HepG2 (cell line): ENCODE results near the gene STN1. TPM values are rescaled to one million over a fixed set of nuclear protein-coding genes. Genes with fewer than 3 reads are reported as not detected.

ENCODE experiments used
- ATAC-seq: fragments of 200-7000 bp; cut with Tn5 transposase; 3 replicates; pipeline ENCODE4 v1.9.1; 2020; ENCODE audit warnings: mild to moderate bottlenecking, moderate library complexity
- BruUV-seq: library from RNA; stranded (reverse); fragments of 400-500 nt; replicated peaks from 2 replicates; lab custom pipeline; 2021; lab: Mats Ljungman, UMichigan
- CTCF ChIA-PET: fragments of 300-600 bp; formaldehyde crosslinking; extraction: SDS; loops from one replicate; lab custom pipeline; 2021; ENCODE audit warnings: low total read pairs, inconsistent platforms, low intra/inter-chr PET ratio; lab: Yijun Ruan, JAX
- POLR2A ChIA-PET: fragments of 350-600 bp; sonication (Branson Sonifier 250); formaldehyde crosslinking; loops from one replicate; lab custom pipeline; 2020; ENCODE audit warnings: antibody characterized with exemption, inconsistent platforms; lab: Yijun Ruan, JAX
- DNase-seq: peaks from one replicate; pipeline ENCODE4 v3.0.0-alpha.2; 2015; ENCODE audit warnings: low spot score
- FAIRE-seq: peaks from 3 replicates; lab custom pipeline; 2011; peaks lifted over from hg19 to GRCh38; lab: Jason Lieb, UNC
- H2AFZ ChIP-seq: one replicate; pipeline ENCODE4 v1.6.1; 2011; ENCODE audit warnings: low read length, inconsistent platforms
- H3K27ac ChIP-seq: fragments of 300-600 bp; 3 replicates; pipeline ENCODE4 v1.8.0; 2011; ENCODE audit warnings: mixed run types, mild to moderate bottlenecking, mixed read lengths, low read length, inconsistent platforms; ENCODE audit not compliant: insufficient read depth; ENCODE audit errors: extremely low read length
- H3K27me3 ChIP-seq, 2 experiments: fragments of 200-600 bp in 1 of 2; 2 replicates in 1 of 2; 3 replicates in 1 of 2; pipeline versions ENCODE4 v1.6.0 to v1.8.0; 2011; ENCODE audit warnings: low read length in 2 of 2, mild to moderate bottlenecking in 2 of 2, moderate library complexity in 2 of 2, inconsistent platforms in 1 of 2; ENCODE audit not compliant: insufficient read depth in 2 of 2, control insufficient read depth in 1 of 2
- H3K36me3 ChIP-seq, 2 experiments: fragments of 200-600 bp in 1 of 2; replicated peaks in 1 of 2; 2 replicates in 1 of 2; 3 replicates in 1 of 2; pipeline versions ENCODE4 v1.5.1 to v1.8.0; 2011; ENCODE audit warnings: low read length in 2 of 2, inconsistent platforms in 1 of 2; ENCODE audit not compliant: insufficient read depth in 2 of 2, control insufficient read depth in 1 of 2
- H3K4me1 ChIP-seq: 2 replicates; pipeline ENCODE4 v1.5.1; 2012; ENCODE audit warnings: low read length, inconsistent platforms; ENCODE audit not compliant: insufficient read depth
- H3K4me2 ChIP-seq: 2 replicates; pipeline ENCODE4 v1.6.0; 2011; ENCODE audit warnings: low read depth, low read length, inconsistent platforms
- H3K4me3 ChIP-seq, 3 experiments: fragments of 200-600 bp in 1 of 3; sonication (generic), shearing (Covaris generic) in 1 of 3; replicated peaks in 1 of 3; 2 replicates each; pipeline ENCODE4 v1.5.1; 2011 to 2016; ENCODE audit warnings: low read length in 3 of 3, inconsistent platforms in 2 of 3, low read depth in 2 of 3, mild to moderate bottlenecking in 2 of 3, control low read depth in 1 of 3, mixed read lengths in 1 of 3; ENCODE audit not compliant: insufficient read depth in 1 of 3
- H3K79me2 ChIP-seq: one replicate; pipeline ENCODE4 v1.6.1; 2011; ENCODE audit warnings: low read length, inconsistent platforms; ENCODE audit not compliant: insufficient read depth
- H3K9ac ChIP-seq: 2 replicates; pipeline ENCODE4 v1.6.0; 2011; ENCODE audit warnings: mild to moderate bottlenecking, low read depth, low read length, inconsistent platforms; ENCODE audit not compliant: insufficient read depth
- H3K9me3 ChIP-seq: 2 replicates; pipeline ENCODE4 v1.5.1; 2012; ENCODE audit warnings: mild to moderate bottlenecking, low read length
- H4K20me1 ChIP-seq: 2 replicates; pipeline ENCODE4 v1.6.0; 2011; ENCODE audit warnings: inconsistent platforms, mild to moderate bottlenecking, low read length, moderate library complexity; ENCODE audit not compliant: insufficient read depth
- FOXP1 ChIP-seq, 2 experiments: fragments of 450-650 bp in 1 of 2; IDR thresholded peaks; 2 replicates each; pipeline ENCODE4 v1.6.1; 2017 to 2018; ENCODE audit warnings: antibody characterized with exemption in 1 of 2
- HMG20B ChIP-seq: conservative IDR thresholded peaks from 2 replicates; pipeline ENCODE4 v1.6.1; 2016; ENCODE audit warnings: missing genetic modification reagents, missing compliant biosample characterization
- HNF4G ChIP-seq, 2 experiments: sonication (generic) in 1 of 2; formaldehyde crosslinking in 1 of 2; IDR thresholded peaks; 2 replicates each; pipeline versions ENCODE4 v1.4.0 to v1.6.1; 2011 to 2020; ENCODE audit warnings: borderline replicate concordance in 2 of 2, low read depth in 2 of 2, mild to moderate bottlenecking in 2 of 2, low read length in 1 of 2, missing genetic modification reagents in 1 of 2, moderate library complexity in 1 of 2
- MIER3 ChIP-seq: IDR thresholded peaks from 2 replicates; pipeline ENCODE4 v1.6.1; 2016; ENCODE audit warnings: missing compliant biosample characterization, borderline replicate concordance
- MLLT10 ChIP-seq: sonication (generic); formaldehyde crosslinking; IDR thresholded peaks from 2 replicates; pipeline ENCODE4 v1.4.0; 2020; ENCODE audit warnings: missing genetic modification reagents
- MTERF4 ChIP-seq: sonication (generic); formaldehyde crosslinking; IDR thresholded peaks from 2 replicates; pipeline ENCODE4 v1.8.0; 2023; ENCODE audit warnings: mild to moderate bottlenecking, missing genetic modification reagents
- SETDB1 ChIP-seq: sonication (generic); formaldehyde crosslinking; IDR thresholded peaks from 2 replicates; pipeline ENCODE4 v1.5.1; 2020; ENCODE audit warnings: missing genetic modification reagents, mild to moderate bottlenecking, borderline replicate concordance
- SKIL ChIP-seq: sonication (generic); formaldehyde crosslinking; IDR thresholded peaks from 2 replicates; pipeline ENCODE4 v1.8.0; 2022; ENCODE audit warnings: missing genetic modification reagents, mild to moderate bottlenecking, moderate library complexity, borderline replicate concordance
- SNAPC5 ChIP-seq: sonication (generic); formaldehyde crosslinking; IDR thresholded peaks from 2 replicates; pipeline ENCODE4 v1.8.1; 2023; ENCODE audit warnings: mild to moderate bottlenecking, missing genetic modification reagents, borderline replicate concordance
- SP2 ChIP-seq: sonication (generic); formaldehyde crosslinking; IDR thresholded peaks from 2 replicates; pipeline ENCODE4 v1.5.1; 2020; ENCODE audit warnings: mild to moderate bottlenecking, missing genetic modification reagents
- ZNF577 ChIP-seq: sonication (generic); formaldehyde crosslinking; IDR thresholded peaks from 2 replicates; pipeline ENCODE4 v1.4.0; 2020; ENCODE audit warnings: mild to moderate bottlenecking, low read depth, missing genetic modification reagents, borderline replicate concordance
- ZNF747 ChIP-seq: sonication (generic); formaldehyde crosslinking; IDR thresholded peaks from 2 replicates; pipeline ENCODE4 v1.8.1; 2023; ENCODE audit warnings: missing genetic modification reagents, mild to moderate bottlenecking, borderline replicate concordance
- ZNF841 ChIP-seq: sonication (generic); formaldehyde crosslinking; IDR thresholded peaks from 2 replicates; pipeline ENCODE4 v1.8.1; 2023; ENCODE audit warnings: missing genetic modification reagents, borderline replicate concordance
- ZNF878 ChIP-seq: sonication (generic); formaldehyde crosslinking; IDR thresholded peaks from 2 replicates; pipeline ENCODE4 v1.8.1; 2023; ENCODE audit warnings: mild to moderate bottlenecking, missing genetic modification reagents, moderate library complexity
- WGBS: methylation state at CpG from one replicate; pipeline ENCODE4 v1.1.6; 2017; ENCODE audit warnings: low lambda C conversion rate; 5-methylcytosine and 5-hydroxymethylcytosine counted together
- in situ Hi-C: cut with HindIII; loops from 2 replicates; pipeline ENCODE4 v1.10.0; 2017; ENCODE audit warnings: low pct_unique_long_range_greater_than_20kb; ENCODE audit not compliant: extremely low pct_ligation_motif_present
- intact Hi-C: fragments of 100-400 bp; cut with micrococcal nuclease; formaldehyde crosslinking; loops from one replicate; pipeline ENCODE4 v1.10.0; 2022; ENCODE audit not compliant: unreplicated experiment
- polyA plus RNA-seq, 8 experiments: library from polyadenylated mRNA; depleted of rRNA in 3 of 8; stranded (reverse) in 7 of 8; unstranded in 1 of 8; fragments of >200 nt; fragmentation: Illumina TruSeq in 4 of 8; extraction: Trizol in 4 of 8; gene quantifications; 2 replicates each; pipeline versions ENCODE4 v1.2.1 to v1.2.3, GENCODE V29; 2011 to 2016; ENCODE audit warnings: low read depth in 4 of 8, missing spikeins in 1 of 8, mixed read lengths in 1 of 8; ENCODE audit not compliant: insufficient read depth in 1 of 8
- total RNA-seq, 5 experiments: library from RNA; depleted of rRNA; stranded (reverse); fragments of >200 nt; fragmentation: Illumina TruSeq; extraction: Trizol; gene quantifications; 2 replicates each; pipeline ENCODE4 v1.2.3, GENCODE V29; 2016; ENCODE audit warnings: low read depth in 1 of 5

STN1 gene
- total and polyA plus RNA-seq, 2 of the 13 experiments (the other 11 are each of a cell fraction or from before 2014, with no cell fraction given): 17.6 to 22.7 TPM

- ATAC-seq: no peak
- no peak for DNase-seq
- intact Hi-C loops (no loop called here), in situ Hi-C loops (no loop called here)
- no peak overlapping the region for H3K9ac ChIP-seq
- H3K4me1 ChIP-seq: no peaks in the 10 kb centered on the region
- no peak overlapping the region for H3K27ac ChIP-seq
- no peaks in the 10 kb centered on the region; a peak in 1 of 5 replicates for H3K27me3 ChIP-seq
- no TSS peak for BruUV-seq
- H2AFZ ChIP-seq: no peak overlapping the region
- H3K79me2 ChIP-seq: no peaks in the 10 kb centered on the region
- H3K4me2 ChIP-seq: no peak overlapping the region
- ChIA-PET POLR2A (no interaction called here), CTCF (no interaction called here)
- no peak overlapping the region for H3K4me3 ChIP-seq
- peaks cover 6 to 46% of the 10 kb centered on the region in 2 experiments; a peak in 3 of 5 replicates for H3K36me3 ChIP-seq
- no peaks in the 10 kb centered on the region for H3K9me3 ChIP-seq
- FAIRE-seq: no peak
- no peaks in the 10 kb centered on the region for H4K20me1 ChIP-seq
- TF ChIP-seq SP2: no peak
- WGBS: 96% methylated on average over 5 of the region's 5 CpGs
Observed at GRCh38 chr10:103899312-103899711, 18.7 kb downstream of the STN1 start.

GRCh38 chr10:103897241-103897774 is 20.7 kb downstream of the STN1 start:
- CTCF ChIA-PET: no interaction called here
- intact Hi-C loops: no loop called here
- Histone ChIP-seq H3K9me3 (no peaks in the 10 kb centered on the region), H3K27ac (no peak overlapping the region), H4K20me1 (no peaks in the 10 kb centered on the region), H3K4me2 (no peak overlapping the region), H3K27me3 (no peaks in the 10 kb centered on the region; a peak in 1 of 5 replicates), H3K36me3 (peaks cover 6 to 36% of the 10 kb centered on the region in 2 experiments; a peak in 3 of 5 replicates), H3K4me3 (no peak overlapping the region), H3K9ac (no peak overlapping the region), H2AFZ (no peak overlapping the region), H3K4me1 (no peaks in the 10 kb centered on the region), H3K79me2 (no peaks in the 10 kb centered on the region)
- ATAC-seq: no peak
- no peak for FAIRE-seq
- POLR2A ChIA-PET: no interaction called here
- WGBS: 86% methylated on average over 7 of the region's 7 CpGs
- in situ Hi-C loops: no loop called here
- TF ChIP-seq HMG20B (CRISPR knock-in tag): no peak
- no peak for TF ChIP-seq MIER3
- no peak for TF ChIP-seq ZNF878 (CRISPR knock-in tag)
- no peak for TF ChIP-seq SETDB1 (CRISPR knock-in tag)
- TF ChIP-seq SKIL: no peak
- no peak for TF ChIP-seq HNF4G (IDR thresholded peaks at IDR 0.05; ENCODE audit: borderline replicate concordance, low read depth, low read length)
- no peak for TF ChIP-seq HNF4G (CRISPR knock-in tag; IDR thresholded peaks at IDR 0.05; ENCODE audit: borderline replicate concordance, low read depth)
- no peak for TF ChIP-seq FOXP1 (IDR thresholded peaks at IDR 0.05)
- TF ChIP-seq FOXP1 (CRISPR knock-in tag; IDR thresholded peaks at IDR 0.05): no peak
- no peak for TF ChIP-seq MLLT10 (CRISPR knock-in tag)
- TF ChIP-seq SNAPC5 (CRISPR knock-in tag): no peak
- TF ChIP-seq ZNF577 (CRISPR knock-in tag): no peak
- TF ChIP-seq MTERF4 (CRISPR knock-in tag): no peak
- no peak for TF ChIP-seq ZNF841 (CRISPR knock-in tag)
- TF ChIP-seq ZNF747 (CRISPR knock-in tag): no peak
- DNase-seq: no peak
- BruUV-seq: no TSS peak
